Stimulated activated CD4-positive, alpha-beta T cell treated with anti-CD3 and anti-CD28 coated beads, TNF-alpha, amount 100 ng/mL, for 24 hours (primary cell): ENCODE results near the gene SMAP2.
A peak's percentile ranks its signal among the peaks of the same experiment; 100 is the strongest.

Experiments used
- DNase-seq, 3 experiments: peaks; one replicate each; pipeline ENCODE4 v3.0.0-alpha.2; 2020; ENCODE audit warnings: low read depth in 3 of 3

The SMAP2 gene

DNA sequence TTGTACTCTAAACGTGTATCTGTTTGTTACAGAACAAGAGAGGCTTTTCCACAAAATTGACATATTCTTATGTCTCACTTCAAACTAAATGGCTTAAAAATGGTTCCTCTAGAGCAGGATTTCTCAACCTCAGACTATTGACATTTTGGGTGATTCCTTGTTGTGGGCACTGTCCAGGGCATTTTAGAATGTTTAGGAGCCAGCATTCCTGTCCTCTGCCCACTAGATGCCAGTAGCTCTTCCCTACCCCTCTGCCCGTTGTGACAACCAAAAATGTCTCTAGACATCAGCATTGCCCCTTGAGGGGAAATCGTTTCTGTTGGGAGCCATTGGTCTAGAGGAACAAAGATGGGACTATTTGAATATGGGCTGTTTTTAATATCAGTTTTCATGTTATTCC, 17.3 kb downstream of the SMAP2 start:
- DNase-seq, result no peak

GRCh38 chr1:40391688-40392145, 18.2 kb downstream of the SMAP2 start:
- no peak for DNase-seq

GRCh38 chr1:40392221-40392620, 18.7 kb downstream of the SMAP2 start:
- DNase-seq, result no peak

GRCh38 chr1:40393173-40393572, 19.6 kb downstream of the SMAP2 start:
- no peak for DNase-seq

- peak in 1 of 3 experiments; percentile 27 for DNase-seq
Measured at GRCh38 chr1:40394491-40395172, 21.1 kb downstream of the SMAP2 start.

DNA sequence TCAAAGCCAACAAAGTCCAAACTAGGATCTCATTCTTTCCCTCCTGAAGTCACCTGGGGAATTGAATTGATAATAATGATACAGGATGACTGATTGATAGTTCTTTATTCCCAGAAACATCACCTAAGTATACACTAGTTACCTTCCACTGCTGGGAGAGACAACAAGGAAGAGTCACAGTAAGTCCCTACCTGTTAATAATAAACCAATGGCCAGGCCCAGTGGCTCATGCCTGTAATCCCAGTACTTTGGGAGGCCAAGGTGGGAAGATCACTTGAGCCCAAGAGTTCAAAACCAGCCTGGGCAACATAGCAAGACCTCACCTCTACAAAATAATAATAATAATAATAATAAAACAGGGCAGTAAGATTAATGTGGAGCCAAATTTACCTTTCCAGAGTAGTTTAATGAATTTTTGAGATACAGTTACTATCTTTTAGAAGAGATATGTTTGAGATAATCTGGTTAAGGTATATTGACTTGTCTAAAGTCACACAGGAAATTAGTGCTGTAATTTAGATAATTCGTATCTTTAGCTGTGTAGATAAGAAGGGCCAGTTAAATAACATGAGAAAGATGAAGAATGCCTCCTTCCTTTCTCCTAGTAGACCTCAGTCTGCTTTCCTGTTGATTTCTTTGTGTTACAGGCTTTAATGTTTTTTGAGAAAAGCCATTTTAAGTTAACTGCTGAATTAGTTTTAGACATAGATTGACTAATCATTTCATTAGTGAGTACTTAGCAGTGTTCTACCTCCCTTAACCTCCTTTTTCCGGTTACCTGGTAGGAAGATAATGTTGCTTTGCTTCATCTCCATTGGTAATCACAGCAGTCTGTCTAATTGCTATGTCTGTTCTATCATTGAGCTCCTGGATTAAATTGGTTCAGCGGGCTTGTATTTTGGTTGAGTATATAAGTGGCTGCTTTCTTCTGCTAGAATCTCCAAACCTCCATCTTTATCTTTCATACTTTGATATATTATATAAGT, 22.0 kb downstream of the SMAP2 start:
- DNase-seq, result no peak

GRCh38 chr1:40396420-40396819, 22.9 kb downstream of the SMAP2 start:
- no peak for DNase-seq

- no peak for DNase-seq
Measured at GRCh38 chr1:40397258-40397657, 23.7 kb downstream of the SMAP2 start.

DNA sequence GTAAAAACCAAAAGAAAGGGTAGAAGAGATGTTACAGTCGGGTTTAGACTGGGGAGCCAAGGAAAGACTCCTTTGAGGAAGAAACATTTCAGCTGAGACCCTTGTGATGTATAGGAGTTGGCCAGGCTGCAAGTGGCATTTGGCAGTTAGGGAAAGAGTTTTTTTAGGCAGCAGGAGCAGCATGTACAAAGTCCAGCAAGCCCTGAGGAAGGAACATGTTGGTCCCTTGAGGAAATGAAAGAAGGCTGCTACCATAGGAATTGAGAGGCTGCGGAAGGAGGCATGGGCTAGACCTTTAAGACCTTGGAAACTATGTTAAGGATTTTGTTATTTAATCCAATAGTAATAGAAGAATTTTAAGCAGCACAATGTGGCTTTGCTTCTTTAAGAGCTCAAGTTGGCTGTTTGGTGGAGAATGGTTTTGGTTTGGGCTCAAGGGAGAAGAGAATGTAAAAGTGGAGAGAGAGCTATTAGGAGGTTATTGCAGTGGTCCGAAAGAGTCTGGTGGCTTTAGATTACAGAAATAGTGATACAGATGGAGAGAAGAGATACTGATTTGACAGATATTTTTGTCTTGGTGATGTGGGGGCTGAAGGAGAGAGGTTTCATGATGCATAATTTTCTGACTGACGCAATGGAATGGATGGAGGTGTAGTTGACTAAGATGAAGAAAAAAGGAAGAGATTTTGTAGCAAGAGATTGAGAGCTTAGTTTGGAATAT, 26.6 kb downstream of the SMAP2 start:
- no peak for DNase-seq

GRCh38 chr1:40401473-40402201, 28.1 kb downstream of the SMAP2 start:
- no peak for DNase-seq

DNA sequence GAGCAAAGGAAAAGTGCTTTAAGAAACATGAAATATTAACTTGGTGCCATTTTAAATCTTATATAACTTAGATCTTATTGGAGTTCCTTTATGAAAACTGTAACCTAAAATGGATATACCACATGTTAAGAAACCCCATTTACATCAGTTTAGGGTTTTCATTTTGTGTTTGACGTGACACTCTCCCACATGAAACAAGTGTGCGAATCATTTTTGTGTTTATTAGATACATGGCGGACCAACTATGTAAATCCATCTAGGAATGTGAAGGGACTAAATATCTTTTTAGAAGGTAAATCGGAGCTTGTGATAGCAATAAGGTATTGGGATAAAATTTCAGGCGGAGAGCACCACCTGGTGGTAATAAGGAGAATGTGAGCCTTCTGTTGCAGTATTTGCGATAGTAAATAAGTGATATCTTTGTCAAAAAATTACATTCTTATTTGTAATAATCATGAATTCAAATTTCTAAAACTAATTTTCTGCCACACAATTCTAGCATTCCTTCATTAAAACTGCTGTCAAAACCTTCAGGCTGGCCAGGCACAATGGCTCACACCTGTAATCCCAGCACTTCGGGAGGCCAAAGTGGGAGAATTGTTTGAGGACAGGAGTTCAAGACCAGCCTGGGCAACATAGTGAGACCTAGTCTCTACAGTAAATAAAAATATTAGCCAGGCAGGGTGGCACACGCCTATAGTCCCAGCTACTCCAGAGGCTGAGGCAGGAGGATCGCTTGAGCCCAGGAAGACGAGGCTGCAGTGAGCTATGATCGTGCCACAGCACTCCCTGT, 31.3 kb downstream of the SMAP2 start:
- DNase-seq, result no peak

GRCh38 chr1:40405812-40406211, 32.3 kb downstream of the SMAP2 start:
- no peak for DNase-seq

GRCh38 chr1:40407453-40407852, 33.9 kb downstream of the SMAP2 start:
- DNase-seq, result no peak

GRCh38 chr1:40409467-40409866, 35.9 kb downstream of the SMAP2 start:
- DNase-seq, result no peak

DNA sequence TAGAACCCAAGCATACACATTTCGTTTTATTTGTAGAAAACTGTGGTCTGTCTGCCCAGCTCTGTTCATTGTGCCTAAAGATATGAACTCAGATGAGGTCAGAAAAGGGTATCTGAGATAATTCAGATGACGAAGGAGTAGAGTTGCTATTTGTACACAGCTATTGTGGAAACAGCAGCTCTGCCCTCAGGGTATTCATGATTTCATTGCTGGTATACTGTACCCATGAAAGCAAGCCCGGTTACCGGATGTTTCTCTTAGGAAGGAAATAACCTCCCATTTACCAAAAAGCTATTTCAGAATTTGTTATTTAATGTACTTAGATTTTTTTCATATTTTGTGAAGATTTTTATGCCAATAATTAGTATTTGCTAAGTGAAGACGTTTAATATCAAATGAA, 37.8 kb downstream of the SMAP2 start:
- no peak for DNase-seq

GRCh38 chr1:40411843-40412242, 38.3 kb downstream of the SMAP2 start:
- no peak for DNase-seq

DNA sequence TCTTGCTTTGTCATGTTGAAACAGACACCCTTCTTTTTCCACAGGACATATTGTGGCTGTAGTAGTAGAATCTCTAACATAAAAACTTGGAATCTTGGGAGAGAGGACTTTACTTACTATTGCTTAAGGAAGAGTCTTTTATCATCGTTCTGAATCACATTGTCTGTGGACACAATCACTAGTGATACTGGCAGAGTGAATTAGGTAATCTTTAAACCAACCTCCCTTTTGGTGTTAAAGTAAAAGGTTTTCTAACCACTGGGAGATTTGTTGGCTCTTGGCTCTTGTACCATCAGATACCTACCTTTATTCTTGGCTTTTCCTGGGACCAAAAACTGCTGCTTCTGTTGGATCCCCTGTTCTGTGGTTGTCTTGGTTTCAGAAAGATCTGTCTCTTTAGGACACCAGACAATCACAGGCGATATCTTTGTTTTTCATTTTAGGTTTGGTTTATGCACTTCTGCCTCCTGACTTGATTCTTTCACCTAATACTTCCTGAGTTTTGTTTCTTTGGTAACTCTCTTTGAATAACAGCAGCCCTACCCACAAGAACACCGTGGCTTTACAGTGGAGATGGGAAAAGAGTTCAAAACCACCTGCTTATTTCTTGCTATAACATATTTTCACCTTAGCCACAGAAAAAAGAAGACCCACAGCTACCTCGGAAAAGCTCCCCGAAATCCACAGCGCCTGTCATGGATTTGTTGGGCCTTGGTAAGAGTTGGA, 40.2 kb downstream of the SMAP2 start:
- DNase-seq, result no peak

GRCh38 chr1:40414331-40414730, 40.8 kb downstream of the SMAP2 start:
- DNase-seq, result no peak

GRCh38 chr1:40416709-40417108, 43.2 kb downstream of the SMAP2 start:
- DNase-seq, result no peak
